CD14-positive monocyte (primary cell): ENCODE data around the gene RP2. TPM values are rescaled to one million over a fixed set of nuclear protein-coding genes. Genes with fewer than 3 reads are reported as not detected.

Experiments
- DNase-seq, 3 donors: peaks; one replicate each; pipeline ENCODE4 v3.0.0-alpha.2; 2011 to 2022
- H2AFZ ChIP-seq: 2 replicates; pipeline ENCODE4 v1.6.0; 2012; ENCODE audit warnings: mild to moderate bottlenecking, low read depth, low read length, inconsistent platforms; ENCODE audit not compliant: insufficient read depth, poor library complexity, severe bottlenecking
- H3K27ac ChIP-seq, 2 donors: 1 replicate in 1 of 2; 2 replicates in 1 of 2; pipeline ENCODE4 v1.5.1; 2012 to 2013; ENCODE audit warnings: low read length in 2 of 2, control low read depth in 1 of 2, inconsistent platforms in 1 of 2, low read depth in 1 of 2, mild to moderate bottlenecking in 1 of 2
- H3K27me3 ChIP-seq, 2 donors: one replicate each; pipeline versions ENCODE4 v1.6.0 to v1.6.1; 2011 to 2013; ENCODE audit warnings: low read length in 2 of 2; ENCODE audit not compliant: control insufficient read depth in 2 of 2, insufficient read depth in 2 of 2
- H3K36me3 ChIP-seq, 2 donors: replicated peaks in 1 of 2; 1 replicate in 1 of 2; 2 replicates in 1 of 2; pipeline versions ENCODE4 v1.5.1 to v1.6.1; 2012 to 2013; ENCODE audit warnings: low read length in 2 of 2, control low read depth in 1 of 2, inconsistent platforms in 1 of 2, mild to moderate bottlenecking in 1 of 2; ENCODE audit not compliant: insufficient read depth in 2 of 2, control insufficient read depth in 1 of 2
- H3K4me1 ChIP-seq, 2 donors: 1 replicate in 1 of 2; 2 replicates in 1 of 2; pipeline versions ENCODE4 v1.5.1 to v1.6.1; 2012 to 2013; ENCODE audit warnings: low read length in 2 of 2, control low read depth in 1 of 2, inconsistent platforms in 1 of 2, mild to moderate bottlenecking in 1 of 2, moderate library complexity in 1 of 2; ENCODE audit not compliant: insufficient read depth in 2 of 2, control insufficient read depth in 1 of 2
- H3K4me2 ChIP-seq: replicated peaks from 2 replicates; pipeline ENCODE3; 2012; ENCODE audit warnings: low read length, moderate library complexity, mild to moderate bottlenecking; ENCODE audit not compliant: poor library complexity, severe bottlenecking; ENCODE audit errors: extremely low read depth
- H3K4me3 ChIP-seq, 3 experiments: fragments of 200-600 bp in 1 of 3; sonication (generic) in 1 of 3; replicated peaks in 1 of 3; 1 replicate in 2 of 3; 2 replicates in 1 of 3; pipeline ENCODE4 v1.5.1; 2011 to 2013; ENCODE audit warnings: low read length in 3 of 3, mild to moderate bottlenecking in 3 of 3, control low read depth in 2 of 3, low read depth in 2 of 3, inconsistent platforms in 1 of 3, moderate library complexity in 1 of 3
- H3K79me2 ChIP-seq: 2 replicates; pipeline ENCODE4 v1.6.0; 2012; ENCODE audit warnings: mild to moderate bottlenecking, control low read depth, inconsistent platforms, low read length, moderate library complexity; ENCODE audit not compliant: insufficient read depth
- H3K9ac ChIP-seq: 2 replicates; pipeline ENCODE4 v1.6.0; 2017; ENCODE audit warnings: low read length, mild to moderate bottlenecking; ENCODE audit not compliant: insufficient read depth, poor library complexity, severe bottlenecking
- H3K9me3 ChIP-seq, 2 donors: replicated peaks in 1 of 2; 1 replicate in 1 of 2; 2 replicates in 1 of 2; pipeline versions ENCODE4 v1.5.1 to v1.6.1; 2012 to 2013; ENCODE audit warnings: low read length in 2 of 2, control low read depth in 1 of 2; ENCODE audit not compliant: control insufficient read depth in 1 of 2, insufficient read depth in 1 of 2
- H4K20me1 ChIP-seq: 2 replicates; pipeline ENCODE4 v1.6.0; 2012; ENCODE audit warnings: mild to moderate bottlenecking, low read length, control low read depth, moderate library complexity; ENCODE audit not compliant: insufficient read depth
- H3K27ac Mint-ChIP-seq, 7 donors: one replicate each; pipeline ENCODE4 v1.8.0; 2020; ENCODE audit warnings: mild to moderate bottlenecking in 7 of 7, mixed read lengths in 7 of 7, moderate library complexity in 6 of 7, inconsistent platforms in 2 of 7
- H3K27me3 Mint-ChIP-seq, 3 donors: one replicate each; pipeline ENCODE4 v1.8.0; 2021 to 2022; ENCODE audit warnings: low read depth in 3 of 3, mild to moderate bottlenecking in 3 of 3, mixed read lengths in 3 of 3, moderate library complexity in 3 of 3, inconsistent platforms in 1 of 3
- H3K36me3 Mint-ChIP-seq, 2 donors: one replicate each; pipeline ENCODE4 v1.8.0; 2020; ENCODE audit warnings: mixed read lengths in 2 of 2, inconsistent platforms in 1 of 2, mild to moderate bottlenecking in 1 of 2
- H3K4me1 Mint-ChIP-seq: one replicate; pipeline ENCODE4 v1.8.0; 2020; ENCODE audit warnings: mild to moderate bottlenecking, mixed read lengths
- H3K4me3 Mint-ChIP-seq, 2 donors: one replicate each; pipeline ENCODE4 v1.8.0; 2020; ENCODE audit warnings: mild to moderate bottlenecking in 2 of 2, mixed read lengths in 2 of 2, moderate library complexity in 1 of 2
- H3K9me3 Mint-ChIP-seq, 7 donors: one replicate each; pipeline ENCODE4 v1.8.0; 2020 to 2022; ENCODE audit warnings: mixed read lengths in 7 of 7, mild to moderate bottlenecking in 6 of 7, moderate library complexity in 6 of 7, inconsistent platforms in 2 of 7
- WGBS: methylation state at CpG from one replicate; pipeline ENCODE4 v1.1.5; 2013; ENCODE audit warnings: missing lambda C conversion rate; ENCODE audit not compliant: insufficient coverage; 5-methylcytosine and 5-hydroxymethylcytosine counted together
- intact Hi-C, 2 donors: fragments of 100-400 bp; cut with micrococcal nuclease; formaldehyde crosslinking; loops; one replicate each; pipeline versions ENCODE4 v1.15.0 to v1.15.1; 2023
- polyA plus RNA-seq, 3 donors: library from polyadenylated mRNA; depleted of rRNA in 1 of 3; unstranded in 2 of 3; stranded (reverse) in 1 of 3; fragments of 300-500 nt in 2 of 3; fragments of >200 nt in 1 of 3; fragmentation: Illumina TruSeq in 2 of 3; gene quantifications; 1 replicate in 2 of 3; 2 replicates in 1 of 3; pipeline ENCODE4 v1.2.3, GENCODE V29; 2012 to 2021
- TF ChIP-seq, protein P1 (sequence below): fragments of 200-600 bp; IDR thresholded peaks from one replicate; pipeline ENCODE4 v1.8.0; 2022; ENCODE audit warnings: antibody characterized with exemption, mild to moderate bottlenecking

RP2 gene
- polyA plus RNA-seq, 3 donors = 17.2 to 60.3 (median 55.7) TPM

DNA sequence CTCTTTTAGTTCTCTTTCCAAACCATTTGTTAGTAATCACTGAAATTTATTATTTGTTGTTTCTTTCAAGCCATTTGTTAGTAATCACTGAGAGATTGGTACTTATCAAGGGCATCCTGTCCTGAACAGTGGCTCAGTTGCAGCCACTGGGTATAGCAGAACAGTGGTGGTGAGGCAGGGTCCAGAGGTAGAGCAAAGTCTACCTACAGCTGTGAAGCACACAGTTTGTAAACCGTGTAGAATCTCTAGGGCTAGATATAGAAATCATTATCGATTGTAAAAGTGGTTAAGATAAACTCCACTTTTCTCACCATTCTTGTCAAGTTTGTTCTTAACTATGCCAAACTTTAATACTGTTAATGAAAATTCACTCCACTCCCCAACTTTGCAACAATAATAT lies 79.4 kb downstream of the RP2 start:
- Histone ChIP-seq H3K4me1 (peaks cover 8% of the 10 kb centered on the region in 2 donors), H3K9ac (no peak overlapping the region), H3K36me3 (no peaks in the 10 kb centered on the region), H3K9me3 (peaks cover 0 to 5% of the 10 kb centered on the region in 2 donors), H2AFZ (no peak overlapping the region), H4K20me1 (no peaks in the 10 kb centered on the region), H3K79me2 (peaks cover 5% of the 10 kb centered on the region), H3K4me3 (no peak overlapping the region), H3K27me3 (peaks cover 0 to 9% of the 10 kb centered on the region in 2 donors), H3K4me2 (no peak overlapping the region), H3K27ac (no peak overlapping the region)
- no peak overlapping the region for H3K27ac Mint-ChIP-seq
- intact Hi-C loops = no loop called here
- H3K27me3 Mint-ChIP-seq = peaks cover 6 to 15% (median 14%) of the 10 kb centered on the region in 3 donors
- TF ChIP-seq, protein P1, sequence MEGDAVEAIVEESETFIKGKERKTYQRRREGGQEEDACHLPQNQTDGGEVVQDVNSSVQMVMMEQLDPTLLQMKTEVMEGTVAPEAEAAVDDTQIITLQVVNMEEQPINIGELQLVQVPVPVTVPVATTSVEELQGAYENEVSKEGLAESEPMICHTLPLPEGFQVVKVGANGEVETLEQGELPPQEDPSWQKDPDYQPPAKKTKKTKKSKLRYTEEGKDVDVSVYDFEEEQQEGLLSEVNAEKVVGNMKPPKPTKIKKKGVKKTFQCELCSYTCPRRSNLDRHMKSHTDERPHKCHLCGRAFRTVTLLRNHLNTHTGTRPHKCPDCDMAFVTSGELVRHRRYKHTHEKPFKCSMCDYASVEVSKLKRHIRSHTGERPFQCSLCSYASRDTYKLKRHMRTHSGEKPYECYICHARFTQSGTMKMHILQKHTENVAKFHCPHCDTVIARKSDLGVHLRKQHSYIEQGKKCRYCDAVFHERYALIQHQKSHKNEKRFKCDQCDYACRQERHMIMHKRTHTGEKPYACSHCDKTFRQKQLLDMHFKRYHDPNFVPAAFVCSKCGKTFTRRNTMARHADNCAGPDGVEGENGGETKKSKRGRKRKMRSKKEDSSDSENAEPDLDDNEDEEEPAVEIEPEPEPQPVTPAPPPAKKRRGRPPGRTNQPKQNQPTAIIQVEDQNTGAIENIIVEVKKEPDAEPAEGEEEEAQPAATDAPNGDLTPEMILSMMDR = no peak
- no peaks in the 10 kb centered on the region for H3K36me3 Mint-ChIP-seq
- DNase-seq = no peak
- no CpG with 5 or more reads among the region's 2 CpGs for WGBS
- H3K9me3 Mint-ChIP-seq = peaks cover 0 to 16% (median 6%) of the 10 kb centered on the region in 7 donors
- no peak overlapping the region for H3K4me3 Mint-ChIP-seq
- peaks cover 11% of the 10 kb centered on the region for H3K4me1 Mint-ChIP-seq

DNA sequence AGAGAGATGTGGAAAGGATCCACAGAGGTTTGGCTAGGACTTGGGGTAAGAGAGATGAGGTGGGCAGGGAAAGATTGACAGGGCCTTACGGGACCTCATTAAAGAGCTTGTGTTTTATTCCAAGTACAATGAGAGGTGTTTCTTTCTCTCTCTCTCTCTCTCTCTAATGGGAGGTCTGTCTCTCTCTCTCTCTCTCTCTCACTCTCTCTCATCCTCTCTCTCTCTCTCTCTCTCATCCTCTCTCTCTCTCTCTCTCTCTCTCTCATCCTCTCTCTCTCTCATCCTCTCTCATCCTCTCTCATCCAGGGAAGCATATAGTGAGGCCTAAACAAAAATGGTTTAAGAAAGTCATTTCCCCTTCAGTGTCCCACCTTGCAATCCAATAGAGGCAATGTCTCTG lies 80.8 kb downstream of the RP2 start:
- H3K9me3 ChIP-seq = peaks cover 0 to 5% of the 10 kb centered on the region in 2 donors

More for the DNA sequence above, 80.8 kb downstream of the RP2 start:
- Histone ChIP-seq H2AFZ (no peak overlapping the region), H3K27me3 (peaks cover 0 to 9% of the 10 kb centered on the region in 2 donors), H3K9ac (no peak overlapping the region), H3K27ac (no peak overlapping the region), H4K20me1 (no peaks in the 10 kb centered on the region), H3K4me1 (peaks cover 8% of the 10 kb centered on the region in 2 donors), H3K4me3 (no peak overlapping the region), H3K79me2 (peaks cover 5% of the 10 kb centered on the region), H3K36me3 (no peaks in the 10 kb centered on the region), H3K4me2 (no peak overlapping the region)
- Mint-ChIP-seq H3K9me3 (peaks cover 0 to 10% (median 4%) of the 10 kb centered on the region in 7 donors), H3K4me1 (peaks cover 11% of the 10 kb centered on the region), H3K27me3 (peaks cover 6 to 18% (median 10%) of the 10 kb centered on the region in 3 donors), H3K36me3 (no peaks in the 10 kb centered on the region), H3K4me3 (no peak overlapping the region), H3K27ac (no peak overlapping the region)
- TF ChIP-seq, protein P1 = no peak
- DNase-seq = no peak
- intact Hi-C loops = no loop called here
- no CpG with 5 or more reads among the region's 1 CpG for WGBS
